Liver (tissue), 9 donors: Measurements from ENCODE around the gene BCAN. TPM values are rescaled to one million over a fixed set of nuclear protein-coding genes. Genes with fewer than 3 reads are reported as not detected.

ENCODE experiments used
- DNase-seq: peaks from one replicate; pipeline ENCODE4 v3.0.0-alpha.2; 2017; ENCODE audit warnings: low spot score
- H3K27ac ChIP-seq, 2 donors: one replicate each; pipeline ENCODE4 v1.7.0; 2013; ENCODE audit warnings: inconsistent platforms in 2 of 2, low read length in 2 of 2, control low read depth in 1 of 2, low read depth in 1 of 2, mild to moderate bottlenecking in 1 of 2
- H3K27me3 ChIP-seq, 4 donors: one replicate each; pipeline versions ENCODE4 v1.6.1 to v1.7.0; 2013; ENCODE audit warnings: low read length in 3 of 4, inconsistent platforms in 1 of 4, mild to moderate bottlenecking in 1 of 4, moderate library complexity in 1 of 4; ENCODE audit not compliant: control insufficient read depth in 4 of 4, insufficient read depth in 4 of 4
- H3K36me3 ChIP-seq, 4 donors: one replicate each; pipeline versions ENCODE4 v1.6.1 to v1.7.0; 2013; ENCODE audit warnings: low read length in 3 of 4, mild to moderate bottlenecking in 3 of 4, low read depth in 1 of 4, moderate library complexity in 1 of 4; ENCODE audit not compliant: control insufficient read depth in 4 of 4, insufficient read depth in 3 of 4
- H3K4me1 ChIP-seq, 4 donors: one replicate each; pipeline versions ENCODE4 v1.6.1 to v1.7.0; 2013; ENCODE audit warnings: low read length in 3 of 4, mild to moderate bottlenecking in 3 of 4, moderate library complexity in 1 of 4; ENCODE audit not compliant: control insufficient read depth in 4 of 4, insufficient read depth in 4 of 4
- H3K4me3 ChIP-seq, 3 donors: one replicate each; pipeline versions ENCODE4 v1.6.1 to v1.7.0; 2013; ENCODE audit warnings: low read length in 3 of 3, control low read depth in 1 of 3, low read depth in 1 of 3, mild to moderate bottlenecking in 1 of 3
- H3K9ac ChIP-seq, 2 donors: one replicate each; pipeline ENCODE4 v1.7.0; 2013; ENCODE audit warnings: low read length in 2 of 2, mild to moderate bottlenecking in 2 of 2, moderate library complexity in 2 of 2, control low read depth in 1 of 2, low read depth in 1 of 2
- H3K9me3 ChIP-seq, 4 donors: one replicate each; pipeline versions ENCODE4 v1.6.1 to v1.7.0; 2013; ENCODE audit warnings: low read length in 3 of 4; ENCODE audit not compliant: control insufficient read depth in 4 of 4
- EGR1 ChIP-seq, 2 donors: IDR thresholded peaks; 2 replicates each; pipeline ENCODE4 v1.6.1; 2016 to 2018; ENCODE audit warnings: antibody characterized with exemption in 2 of 2, low read depth in 2 of 2
- FOXA1 ChIP-seq: IDR thresholded peaks from 2 replicates; pipeline ENCODE4 v1.6.1; 2016; ENCODE audit warnings: antibody characterized with exemption
- FOXA2 ChIP-seq: IDR thresholded peaks from 2 replicates; pipeline ENCODE4 v1.6.1; 2016; ENCODE audit warnings: antibody characterized with exemption
- GABPA ChIP-seq, 2 donors: IDR thresholded peaks in 1 of 2; conservative IDR thresholded peaks in 1 of 2; 2 replicates each; pipeline ENCODE4 v1.6.1; 2016; ENCODE audit warnings: antibody characterized with exemption in 2 of 2, mild to moderate bottlenecking in 1 of 2, moderate library complexity in 1 of 2
- HNF4A ChIP-seq, 2 donors: conservative IDR thresholded peaks; 2 replicates each; pipeline ENCODE4 v1.6.1; 2016; ENCODE audit warnings: antibody characterized with exemption in 2 of 2, mild to moderate bottlenecking in 2 of 2
- HNF4G ChIP-seq: IDR thresholded peaks from 2 replicates; pipeline ENCODE4 v1.6.1; 2016; ENCODE audit warnings: antibody characterized with exemption
- JUND ChIP-seq, 2 donors: IDR thresholded peaks; 2 replicates each; pipeline ENCODE4 v1.6.1; 2016; ENCODE audit warnings: antibody characterized with exemption in 2 of 2
- NR2F2 ChIP-seq: IDR thresholded peaks from 2 replicates; pipeline ENCODE4 v1.6.1; 2016; ENCODE audit warnings: antibody characterized with exemption
- RAD21 ChIP-seq, 2 donors: IDR thresholded peaks; 2 replicates each; pipeline ENCODE4 v1.6.1; 2016; ENCODE audit warnings: antibody characterized with exemption in 2 of 2, mild to moderate bottlenecking in 2 of 2
- RXRA ChIP-seq, 2 donors: IDR thresholded peaks; 2 replicates each; pipeline ENCODE4 v1.6.1; 2017 to 2018; ENCODE audit warnings: antibody characterized with exemption in 2 of 2, mild to moderate bottlenecking in 1 of 2
- SP1 ChIP-seq: IDR thresholded peaks from 2 replicates; pipeline ENCODE4 v1.6.1; 2018; ENCODE audit warnings: antibody characterized with exemption, mild to moderate bottlenecking
- YY1 ChIP-seq: IDR thresholded peaks from 2 replicates; pipeline ENCODE4 v1.6.1; 2016; ENCODE audit warnings: antibody characterized with exemption, mild to moderate bottlenecking
- WGBS: extraction: QIAGEN DNeasy Blood & Tissue Kit; methylation state at CpG from one replicate; pipeline ENCODE4 v1.1.7; 2013; 5-methylcytosine and 5-hydroxymethylcytosine counted together
- polyA plus RNA-seq, 2 donors: library from polyadenylated mRNA; stranded (reverse) in 1 of 2; unstranded in 1 of 2; fragments of 200-250 nt in 1 of 2; fragments of >200 nt in 1 of 2; fragmentation: Nextera tagmentation in 1 of 2; extraction: Ambion mirVana in 1 of 2; gene quantifications; one replicate each; pipeline versions ENCODE4 v1.2.1 to v1.2.3, GENCODE V29; 2013 to 2015
- total RNA-seq, 2 donors: library from RNA; depleted of rRNA; stranded (reverse); fragments of >200 nt; gene quantifications; one replicate each; pipeline ENCODE4 v1.2.3, GENCODE V29; 2014
- TF ChIP-seq, protein P1 (sequence below): fragments of 150-350 bp; IDR thresholded peaks from 2 replicates; pipeline ENCODE4 v1.5.1; 2017; ENCODE audit warnings: improper control_type of control experiment, low read depth, low read length; ENCODE audit not compliant: missing input control
- TF ChIP-seq, protein P2 (sequence below): IDR thresholded peaks from 2 replicates; pipeline ENCODE4 v1.6.1; 2016; ENCODE audit warnings: antibody characterized with exemption
- TF ChIP-seq, protein P3 (sequence below): IDR thresholded peaks from 2 replicates; pipeline ENCODE4 v1.6.1; 2016; ENCODE audit warnings: antibody characterized with exemption
- TF ChIP-seq, protein P4 (sequence below): IDR thresholded peaks from 2 replicates; pipeline ENCODE4 v1.6.1; 2016; ENCODE audit warnings: antibody characterized with exemption
- TF ChIP-seq, protein P5 (sequence below): IDR thresholded peaks from 2 replicates; pipeline ENCODE4 v1.6.1; 2016; ENCODE audit warnings: antibody characterized with exemption, mild to moderate bottlenecking
- donor health status: healthy.
- donor health status: healthy.
- donor health status: healthy.
- donor health status: healthy.
- donor health status: healthy.

BCAN gene
- total and polyA plus RNA-seq, 4 donors, result 0.02 TPM; not detected in 3

DNA sequence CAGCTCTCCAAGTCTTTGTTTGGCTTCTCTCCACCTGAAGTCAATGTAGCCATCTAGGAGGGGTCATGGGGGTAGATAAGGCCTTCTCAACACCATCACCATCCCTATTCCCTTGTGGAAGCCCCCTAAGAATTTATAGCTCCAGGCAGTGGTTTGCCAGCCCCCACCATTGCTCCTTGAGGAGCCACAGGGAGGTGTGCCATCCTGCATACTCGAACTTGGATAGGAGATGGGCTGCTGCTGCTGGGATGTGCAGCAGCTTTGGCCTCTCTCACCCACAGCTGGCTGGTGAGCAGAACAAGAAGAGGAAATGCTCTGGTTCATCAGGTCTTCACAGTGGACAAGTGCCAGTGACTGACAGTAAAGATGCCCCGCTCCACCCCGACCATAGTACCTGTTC is 45.5 kb upstream of the BCAN start:
- Histone ChIP-seq H3K36me3 (peaks cover 7 to 38% (median 17%) of the 10 kb centered on the region in 4 donors), H3K9me3 (no peaks in the 10 kb centered on the region), H3K9ac (no peak overlapping the region), H3K4me3 (no peak overlapping the region), H3K27me3 (no peaks in the 10 kb centered on the region), H3K4me1 (peaks cover 4 to 20% (median 11%) of the 10 kb centered on the region in 4 donors), H3K27ac (no peak overlapping the region)
- no peak for DNase-seq
- TF ChIP-seq HNF4G (no peak), RAD21 (IDR thresholded peaks at IDR 0.05) (no peak), JUND (IDR thresholded peaks at IDR 0.05) (no peak), RXRA (IDR thresholded peaks at IDR 0.05) (no peak), SP1 (no peak), FOXA2 (no peak), YY1 (no peak)
- TF ChIP-seq, protein P1, sequence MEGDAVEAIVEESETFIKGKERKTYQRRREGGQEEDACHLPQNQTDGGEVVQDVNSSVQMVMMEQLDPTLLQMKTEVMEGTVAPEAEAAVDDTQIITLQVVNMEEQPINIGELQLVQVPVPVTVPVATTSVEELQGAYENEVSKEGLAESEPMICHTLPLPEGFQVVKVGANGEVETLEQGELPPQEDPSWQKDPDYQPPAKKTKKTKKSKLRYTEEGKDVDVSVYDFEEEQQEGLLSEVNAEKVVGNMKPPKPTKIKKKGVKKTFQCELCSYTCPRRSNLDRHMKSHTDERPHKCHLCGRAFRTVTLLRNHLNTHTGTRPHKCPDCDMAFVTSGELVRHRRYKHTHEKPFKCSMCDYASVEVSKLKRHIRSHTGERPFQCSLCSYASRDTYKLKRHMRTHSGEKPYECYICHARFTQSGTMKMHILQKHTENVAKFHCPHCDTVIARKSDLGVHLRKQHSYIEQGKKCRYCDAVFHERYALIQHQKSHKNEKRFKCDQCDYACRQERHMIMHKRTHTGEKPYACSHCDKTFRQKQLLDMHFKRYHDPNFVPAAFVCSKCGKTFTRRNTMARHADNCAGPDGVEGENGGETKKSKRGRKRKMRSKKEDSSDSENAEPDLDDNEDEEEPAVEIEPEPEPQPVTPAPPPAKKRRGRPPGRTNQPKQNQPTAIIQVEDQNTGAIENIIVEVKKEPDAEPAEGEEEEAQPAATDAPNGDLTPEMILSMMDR, result no peak
- TF ChIP-seq, protein P2, sequence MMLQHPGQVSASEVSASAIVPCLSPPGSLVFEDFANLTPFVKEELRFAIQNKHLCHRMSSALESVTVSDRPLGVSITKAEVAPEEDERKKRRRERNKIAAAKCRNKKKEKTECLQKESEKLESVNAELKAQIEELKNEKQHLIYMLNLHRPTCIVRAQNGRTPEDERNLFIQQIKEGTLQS, result no peak
- WGBS, result 93% methylated on average over 3 of the region's 3 CpGs

DNA sequence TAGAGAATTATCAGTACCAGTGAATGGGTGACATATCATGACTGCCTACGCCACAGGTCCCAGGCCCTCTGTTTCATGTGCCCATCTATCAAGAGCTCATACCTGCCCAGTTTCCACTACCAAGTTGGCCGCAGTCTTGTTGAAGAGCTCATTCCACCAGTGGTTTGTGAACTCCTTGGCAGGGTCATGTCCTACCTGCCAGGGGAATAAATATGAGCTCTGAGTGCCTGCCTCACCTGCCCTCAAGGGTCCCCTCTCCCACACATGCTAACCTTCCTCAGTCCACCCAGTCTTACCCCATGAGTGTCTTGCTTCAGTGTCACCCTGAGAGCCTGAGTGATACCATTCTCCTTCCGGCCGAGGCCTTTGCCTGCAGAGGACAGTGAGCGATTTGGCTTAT is 43.8 kb upstream of the BCAN start:
- DNase-seq, result no peak
- TF ChIP-seq, protein P3, sequence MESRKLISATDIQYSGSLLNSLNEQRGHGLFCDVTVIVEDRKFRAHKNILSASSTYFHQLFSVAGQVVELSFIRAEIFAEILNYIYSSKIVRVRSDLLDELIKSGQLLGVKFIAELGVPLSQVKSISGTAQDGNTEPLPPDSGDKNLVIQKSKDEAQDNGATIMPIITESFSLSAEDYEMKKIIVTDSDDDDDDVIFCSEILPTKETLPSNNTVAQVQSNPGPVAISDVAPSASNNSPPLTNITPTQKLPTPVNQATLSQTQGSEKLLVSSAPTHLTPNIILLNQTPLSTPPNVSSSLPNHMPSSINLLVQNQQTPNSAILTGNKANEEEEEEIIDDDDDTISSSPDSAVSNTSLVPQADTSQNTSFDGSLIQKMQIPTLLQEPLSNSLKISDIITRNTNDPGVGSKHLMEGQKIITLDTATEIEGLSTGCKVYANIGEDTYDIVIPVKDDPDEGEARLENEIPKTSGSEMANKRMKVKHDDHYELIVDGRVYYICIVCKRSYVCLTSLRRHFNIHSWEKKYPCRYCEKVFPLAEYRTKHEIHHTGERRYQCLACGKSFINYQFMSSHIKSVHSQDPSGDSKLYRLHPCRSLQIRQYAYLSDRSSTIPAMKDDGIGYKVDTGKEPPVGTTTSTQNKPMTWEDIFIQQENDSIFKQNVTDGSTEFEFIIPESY, result no peak
- no peak for TF ChIP-seq FOXA2
- TF ChIP-seq, protein P4, sequence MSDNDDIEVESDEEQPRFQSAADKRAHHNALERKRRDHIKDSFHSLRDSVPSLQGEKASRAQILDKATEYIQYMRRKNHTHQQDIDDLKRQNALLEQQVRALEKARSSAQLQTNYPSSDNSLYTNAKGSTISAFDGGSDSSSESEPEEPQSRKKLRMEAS, result no peak
- TF ChIP-seq, protein P5, sequence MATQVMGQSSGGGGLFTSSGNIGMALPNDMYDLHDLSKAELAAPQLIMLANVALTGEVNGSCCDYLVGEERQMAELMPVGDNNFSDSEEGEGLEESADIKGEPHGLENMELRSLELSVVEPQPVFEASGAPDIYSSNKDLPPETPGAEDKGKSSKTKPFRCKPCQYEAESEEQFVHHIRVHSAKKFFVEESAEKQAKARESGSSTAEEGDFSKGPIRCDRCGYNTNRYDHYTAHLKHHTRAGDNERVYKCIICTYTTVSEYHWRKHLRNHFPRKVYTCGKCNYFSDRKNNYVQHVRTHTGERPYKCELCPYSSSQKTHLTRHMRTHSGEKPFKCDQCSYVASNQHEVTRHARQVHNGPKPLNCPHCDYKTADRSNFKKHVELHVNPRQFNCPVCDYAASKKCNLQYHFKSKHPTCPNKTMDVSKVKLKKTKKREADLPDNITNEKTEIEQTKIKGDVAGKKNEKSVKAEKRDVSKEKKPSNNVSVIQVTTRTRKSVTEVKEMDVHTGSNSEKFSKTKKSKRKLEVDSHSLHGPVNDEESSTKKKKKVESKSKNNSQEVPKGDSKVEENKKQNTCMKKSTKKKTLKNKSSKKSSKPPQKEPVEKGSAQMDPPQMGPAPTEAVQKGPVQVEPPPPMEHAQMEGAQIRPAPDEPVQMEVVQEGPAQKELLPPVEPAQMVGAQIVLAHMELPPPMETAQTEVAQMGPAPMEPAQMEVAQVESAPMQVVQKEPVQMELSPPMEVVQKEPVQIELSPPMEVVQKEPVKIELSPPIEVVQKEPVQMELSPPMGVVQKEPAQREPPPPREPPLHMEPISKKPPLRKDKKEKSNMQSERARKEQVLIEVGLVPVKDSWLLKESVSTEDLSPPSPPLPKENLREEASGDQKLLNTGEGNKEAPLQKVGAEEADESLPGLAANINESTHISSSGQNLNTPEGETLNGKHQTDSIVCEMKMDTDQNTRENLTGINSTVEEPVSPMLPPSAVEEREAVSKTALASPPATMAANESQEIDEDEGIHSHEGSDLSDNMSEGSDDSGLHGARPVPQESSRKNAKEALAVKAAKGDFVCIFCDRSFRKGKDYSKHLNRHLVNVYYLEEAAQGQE, result no peak
- TF ChIP-seq YY1, result no peak
- TF ChIP-seq HNF4A (conservative IDR thresholded peaks at IDR 0.05), result no peak
- TF ChIP-seq SP1, result no peak
- TF ChIP-seq, protein P1, result no peak
- TF ChIP-seq EGR1 (IDR thresholded peaks at IDR 0.05; ENCODE audit: low read depth in 2 of 2), result no peak
- TF ChIP-seq, protein P2, result no peak
- TF ChIP-seq RXRA (IDR thresholded peaks at IDR 0.05), result no peak
- no peak for TF ChIP-seq JUND (IDR thresholded peaks at IDR 0.05)
- no peak for TF ChIP-seq FOXA1
- no peak for TF ChIP-seq GABPA (IDR thresholded peaks at IDR 0.05 in 1 of 2, conservative IDR thresholded peaks at IDR 0.05 in 1 of 2)
- TF ChIP-seq NR2F2, result no peak
- H3K9me3 ChIP-seq, result no peaks in the 10 kb centered on the region
- H3K27ac ChIP-seq, result no peak overlapping the region
- no peaks in the 10 kb centered on the region for H3K27me3 ChIP-seq
- peaks cover 7 to 38% (median 17%) of the 10 kb centered on the region in 4 donors for H3K36me3 ChIP-seq
- no peak overlapping the region for H3K4me3 ChIP-seq
- H3K9ac ChIP-seq, result no peak overlapping the region
- peaks cover 5 to 16% (median 11%) of the 10 kb centered on the region in 4 donors for H3K4me1 ChIP-seq
- 94% methylated on average over 5 of the region's 5 CpGs for WGBS
